ENCODE data around the gene DCAF8. TPM values are rescaled to one million over a fixed set of nuclear protein-coding genes. Genes with fewer than 3 reads are reported as not detected.

Gene DCAF8
- total RNA-seq, 1 experiment from 2014 or later, result 181 TPM

GRCh38 chr1:160177231-160177630 is 85.1 kb downstream of the DCAF8 start:
- CTCF ChIA-PET, result interaction anchor here (0.6 kb wide), 2 partner anchors 19 to 77 kb away, joined by 3 read pairs; no protein-coding TSS in a partner anchor
- peaks cover 45% of the 10 kb centered on the region for H3K27me3 Mint-ChIP-seq (ENCODE audit: insufficient read depth, unreplicated experiment)
- BruUV-seq (replicated peaks), result no TSS peak
- H3K4me3 Mint-ChIP-seq (ENCODE audit: unreplicated experiment), result no peak overlapping the region
- no peaks in the 10 kb centered on the region for H3K36me3 Mint-ChIP-seq (ENCODE audit: insufficient read depth, unreplicated experiment)
- no peaks in the 10 kb centered on the region for H3K4me1 Mint-ChIP-seq (ENCODE audit: insufficient read depth, unreplicated experiment)
- TF ChIP-seq CTCF (IDR thresholded peaks at IDR 0.05; ENCODE audit: unreplicated experiment), result no peak
- DNase-seq (ENCODE audit: unreplicated experiment), result no peak
- POLR2A ChIA-PET, result no interaction called here
- H3K9me3 Mint-ChIP-seq (ENCODE audit: unreplicated experiment), result no peaks in the 10 kb centered on the region
- intact Hi-C loops (cut with micrococcal nuclease), result no loop called here
- no peak overlapping the region for H3K27ac Mint-ChIP-seq (ENCODE audit: low read depth, unreplicated experiment)

- ChIA-PET CTCF (interaction anchor here (0.7 to 2.6 kb wide), 7 partner anchors 17 to 204 kb away, joined by 3 to 9 read pairs (median 6); partner anchors contain the start of gene IGSF8), POLR2A (no interaction called here)
- no peaks in the 10 kb centered on the region for H3K9me3 Mint-ChIP-seq (ENCODE audit: unreplicated experiment)
- BruUV-seq (replicated peaks), result no TSS peak
- intact Hi-C loops (cut with micrococcal nuclease), result no loop called here
- H3K4me1 Mint-ChIP-seq (ENCODE audit: insufficient read depth, unreplicated experiment), result peaks cover 6% of the 10 kb centered on the region
- DNase-seq (ENCODE audit: unreplicated experiment), result no peak
- peaks cover 27% of the 10 kb centered on the region for H3K27me3 Mint-ChIP-seq (ENCODE audit: insufficient read depth, unreplicated experiment)
- H3K36me3 Mint-ChIP-seq (ENCODE audit: insufficient read depth, unreplicated experiment), result no peaks in the 10 kb centered on the region
- H3K27ac Mint-ChIP-seq (ENCODE audit: low read depth, unreplicated experiment), result no peak overlapping the region
- H3K4me3 Mint-ChIP-seq (ENCODE audit: unreplicated experiment), result no peak overlapping the region
- TF ChIP-seq CTCF (IDR thresholded peaks at IDR 0.05; ENCODE audit: unreplicated experiment), result no peak
Observed at GRCh38 chr1:160171980-160172379, 90.4 kb downstream of the DCAF8 start.

- Mint-ChIP-seq H3K27ac (ENCODE audit: low read depth, unreplicated experiment) (no peak overlapping the region), H3K4me3 (ENCODE audit: unreplicated experiment) (no peak overlapping the region), H3K36me3 (ENCODE audit: insufficient read depth, unreplicated experiment) (no peaks in the 10 kb centered on the region), H3K4me1 (ENCODE audit: insufficient read depth, unreplicated experiment) (peaks cover 6% of the 10 kb centered on the region), H3K9me3 (ENCODE audit: unreplicated experiment) (no peaks in the 10 kb centered on the region), H3K27me3 (ENCODE audit: insufficient read depth, unreplicated experiment) (peaks cover 33% of the 10 kb centered on the region)
- no peak for DNase-seq (ENCODE audit: unreplicated experiment)
- CTCF ChIA-PET, result interaction anchor here (0.6 to 2.5 kb wide), 8 partner anchors 16 to 120 kb away, joined by 3 to 9 read pairs (median 3); no protein-coding TSS in a partner anchor
- POLR2A ChIA-PET, result no interaction called here
- TF ChIP-seq CTCF (IDR thresholded peaks at IDR 0.05; ENCODE audit: unreplicated experiment), result no peak
- BruUV-seq (replicated peaks), result no TSS peak
- intact Hi-C loops (cut with micrococcal nuclease), result no loop called here
Observed at GRCh38 chr1:160171354-160171753, 91.0 kb downstream of the DCAF8 start.

GRCh38 chr1:160169553-160170399 is 92.6 kb downstream of the DCAF8 start:
- H3K36me3 Mint-ChIP-seq (ENCODE audit: insufficient read depth, unreplicated experiment), result no peaks in the 10 kb centered on the region
- no peak for TF ChIP-seq CTCF (IDR thresholded peaks at IDR 0.05; ENCODE audit: unreplicated experiment)
- peaks cover 6% of the 10 kb centered on the region for H3K4me1 Mint-ChIP-seq (ENCODE audit: insufficient read depth, unreplicated experiment)
- CTCF ChIA-PET, result interaction anchor here (0.5 to 2.5 kb wide), 8 partner anchors 17 to 125 kb away, joined by 3 to 10 read pairs (median 4); no protein-coding TSS in a partner anchor
- intact Hi-C loops (cut with micrococcal nuclease), result no loop called here
- POLR2A ChIA-PET, result interaction anchor here (0.7 to 1.5 kb wide), 3 partner anchors 12 to 93 kb away, joined by 3 to 6 read pairs (median 4); partner anchors contain the start of gene DCAF8
- H3K27ac Mint-ChIP-seq (ENCODE audit: low read depth, unreplicated experiment), result no peak overlapping the region
- H3K27me3 Mint-ChIP-seq (ENCODE audit: insufficient read depth, unreplicated experiment), result peaks cover 49% of the 10 kb centered on the region
- DNase-seq (ENCODE audit: unreplicated experiment), result no peak
- no peaks in the 10 kb centered on the region for H3K9me3 Mint-ChIP-seq (ENCODE audit: unreplicated experiment)
- no peak overlapping the region for H3K4me3 Mint-ChIP-seq (ENCODE audit: unreplicated experiment)
- no TSS peak for BruUV-seq (replicated peaks)

All from MCF 10A (cell line).